ENCODE measurements around the gene EFCAB7.

DNA sequence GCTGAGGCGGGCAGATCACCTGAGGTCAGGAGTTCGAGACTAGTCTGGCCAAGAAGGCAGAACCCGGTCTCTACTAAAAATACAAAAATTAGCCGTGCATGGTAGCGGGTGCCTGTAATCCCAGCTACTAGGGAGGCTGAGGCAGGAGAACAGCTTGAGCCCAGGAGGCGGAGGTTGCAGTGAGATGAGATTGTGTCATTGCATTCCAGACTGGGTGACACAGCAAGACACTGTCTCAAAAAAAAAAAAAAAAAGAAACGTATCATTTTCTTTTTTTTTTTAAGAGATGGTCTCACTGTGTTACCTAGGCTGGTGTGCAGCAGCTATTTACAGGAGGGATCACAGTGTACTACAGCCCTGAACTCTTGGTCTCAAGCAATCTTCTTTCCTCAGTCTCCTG, 47.6 kb upstream of the EFCAB7 start:
- TF ChIP-seq, protein P1, sequence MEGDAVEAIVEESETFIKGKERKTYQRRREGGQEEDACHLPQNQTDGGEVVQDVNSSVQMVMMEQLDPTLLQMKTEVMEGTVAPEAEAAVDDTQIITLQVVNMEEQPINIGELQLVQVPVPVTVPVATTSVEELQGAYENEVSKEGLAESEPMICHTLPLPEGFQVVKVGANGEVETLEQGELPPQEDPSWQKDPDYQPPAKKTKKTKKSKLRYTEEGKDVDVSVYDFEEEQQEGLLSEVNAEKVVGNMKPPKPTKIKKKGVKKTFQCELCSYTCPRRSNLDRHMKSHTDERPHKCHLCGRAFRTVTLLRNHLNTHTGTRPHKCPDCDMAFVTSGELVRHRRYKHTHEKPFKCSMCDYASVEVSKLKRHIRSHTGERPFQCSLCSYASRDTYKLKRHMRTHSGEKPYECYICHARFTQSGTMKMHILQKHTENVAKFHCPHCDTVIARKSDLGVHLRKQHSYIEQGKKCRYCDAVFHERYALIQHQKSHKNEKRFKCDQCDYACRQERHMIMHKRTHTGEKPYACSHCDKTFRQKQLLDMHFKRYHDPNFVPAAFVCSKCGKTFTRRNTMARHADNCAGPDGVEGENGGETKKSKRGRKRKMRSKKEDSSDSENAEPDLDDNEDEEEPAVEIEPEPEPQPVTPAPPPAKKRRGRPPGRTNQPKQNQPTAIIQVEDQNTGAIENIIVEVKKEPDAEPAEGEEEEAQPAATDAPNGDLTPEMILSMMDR (IDR thresholded peaks at IDR 0.05 in 4 of 5, conservative IDR thresholded peaks at IDR 0.05 in 1 of 5): no peak
- TF ChIP-seq POLR2A (IDR thresholded peaks at IDR 0.05): no peak

All from gastrocnemius medialis (tissue), 4 donors.